Activated CD4-positive, alpha-beta memory T cell treated with anti-CD3 and anti-CD28 coated beads for 36 hours (primary cell): ENCODE results near the gene ORC6. TPM values are rescaled to one million over a fixed set of nuclear protein-coding genes. Genes with fewer than 3 reads are reported as not detected.
"Not testable (repeated sequence)": the region's sequence is repeated elsewhere in the genome, so short reads cannot be mapped to it uniquely, and the experiment has no call there.

ENCODE experiments used
- CTCF ChIA-PET: fragments of 350-600 bp; sonication (Branson Sonifier 250); formaldehyde crosslinking; loops from one replicate; lab custom pipeline; 2021; ENCODE audit warnings: antibody characterized with exemption, inconsistent platforms; lab: Charles Lee
- POLR2A ChIA-PET: fragments of 350-600 bp; sonication (Branson Sonifier 250); formaldehyde crosslinking; loops from one replicate; lab custom pipeline; 2021; ENCODE audit warnings: antibody characterized with exemption; lab: Charles Lee
- DNase-seq: peaks from one replicate; pipeline ENCODE4 v3.0.0-alpha.2; 2020
- H3K27ac Mint-ChIP-seq: one replicate; pipeline ENCODE4 v1.8.0; 2021; ENCODE audit warnings: mixed read lengths
- H3K27me3 Mint-ChIP-seq: one replicate; pipeline ENCODE4 v1.8.0; 2021; ENCODE audit warnings: mixed read lengths
- H3K36me3 Mint-ChIP-seq: one replicate; pipeline ENCODE4 v1.8.0; 2021; ENCODE audit warnings: mixed read lengths
- H3K4me1 Mint-ChIP-seq: one replicate; pipeline ENCODE4 v1.8.0; 2021; ENCODE audit warnings: low read depth, mixed read lengths
- H3K4me3 Mint-ChIP-seq: one replicate; pipeline ENCODE4 v1.8.0; 2021; ENCODE audit warnings: mild to moderate bottlenecking, mixed read lengths
- H3K9me3 Mint-ChIP-seq: one replicate; pipeline ENCODE4 v1.8.0; 2021; ENCODE audit warnings: mixed read lengths
- intact Hi-C: fragments of 100-400 bp; cut with micrococcal nuclease; formaldehyde crosslinking; loops from one replicate; pipeline ENCODE4 v1.15.1; 2023
- total RNA-seq, 2 experiments: library from RNA; stranded (reverse); gene quantifications; one replicate each; pipeline ENCODE4 v1.2.3, GENCODE V29; 2021

ORC6 gene
- total RNA-seq: 10 to 100 TPM; 48.6 to 51.7 TPM

- CTCF ChIA-PET: interaction anchor here (0.6 to 4.0 kb wide), 6 partner anchors 14 to 241 kb away, joined by 3 to 36 read pairs (median 4); partner anchors contain the start of gene GPT2
- H3K27ac Mint-ChIP-seq: no peak within 1 kb of the TSS
- peak; percentile 98 for DNase-seq
Observed at GRCh38 chr16:46689365-46690280, at the start of gene ORC6. TSS of gene ORC6 (plus strand) at chr16:46689659. CDS start at chr16:46689706, 47 bp downstream.

GRCh38 chr16:46648656-46649055 is 40.8 kb upstream of the ORC6 start:
- H3K9me3 Mint-ChIP-seq: peaks cover 16% of the 10 kb centered on the region
- no peaks in the 10 kb centered on the region for H3K4me1 Mint-ChIP-seq
- CTCF ChIA-PET: no interaction called here
- intact Hi-C loops: no loop called here
- H3K27ac Mint-ChIP-seq: no peak overlapping the region
- POLR2A ChIA-PET: no interaction called here
- no peak for DNase-seq
- no peaks in the 10 kb centered on the region for H3K27me3 Mint-ChIP-seq
- H3K36me3 Mint-ChIP-seq: peaks cover 13% of the 10 kb centered on the region
- no peak overlapping the region for H3K4me3 Mint-ChIP-seq

More at GRCh38 chr16:46689365-46690280, at the start of gene ORC6:
- peaks cover 42% of the 10 kb centered on the region for H3K4me1 Mint-ChIP-seq
- POLR2A ChIA-PET: interaction anchor here (0.7 to 1.4 kb wide), 3 partner anchors 195 to 454 kb away, joined by 3 to 9 read pairs (median 4); partner anchors contain the start of genes GPT2 and NETO2
- no peaks in the 10 kb centered on the region for H3K27me3 Mint-ChIP-seq
- peaks cover 23% of the 10 kb centered on the region for H3K36me3 Mint-ChIP-seq
- no peaks in the 10 kb centered on the region for H3K9me3 Mint-ChIP-seq
- intact Hi-C loops: loop anchor here (1.0 to 10.0 kb wide), 11 partner anchors 16 to 1921 kb away; partner anchors contain the start of genes C16orf87, DNAJA2, GPT2 and ITFG1
- H3K4me3 Mint-ChIP-seq: no peak within 1 kb of the TSS

DNA sequence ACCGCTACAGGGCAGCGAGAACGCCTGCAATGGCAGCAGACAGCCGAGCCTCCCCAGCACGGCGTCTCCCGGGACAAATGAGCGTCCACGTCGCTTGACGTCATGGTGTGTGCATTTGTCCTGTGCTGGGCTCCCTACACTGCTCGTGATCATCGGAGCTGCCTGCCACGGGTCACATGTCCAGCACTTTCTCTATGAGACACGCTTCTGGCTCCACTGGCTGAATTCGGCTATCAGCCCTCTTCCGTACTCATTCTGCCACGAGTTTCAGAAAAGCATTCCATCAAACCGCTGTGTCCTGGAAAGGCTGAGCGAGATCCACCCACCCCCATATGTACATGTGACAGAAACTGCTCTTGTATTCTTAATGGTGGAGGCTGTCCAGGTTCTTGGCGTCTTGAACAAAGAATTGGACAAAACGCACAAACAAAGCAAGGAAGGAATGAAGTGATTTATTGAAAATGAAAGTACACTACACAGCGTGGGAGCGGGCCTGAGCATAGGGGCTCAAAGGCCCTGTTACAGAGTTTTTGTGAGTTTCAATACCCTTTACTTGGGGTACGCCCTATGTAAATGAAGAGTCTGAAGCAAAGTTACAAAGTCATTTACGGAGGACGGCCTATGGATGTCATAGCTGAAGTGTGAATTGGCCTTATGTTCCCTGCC is 39.7 kb upstream of the ORC6 start:
- H3K27ac Mint-ChIP-seq: no peak overlapping the region
- ChIA-PET CTCF (no interaction called here), POLR2A (no interaction called here)
- DNase-seq: no peak
- intact Hi-C loops: loop anchor here (10.0 kb wide), 1 partner anchor 95 kb away; no protein-coding TSS in a partner anchor
- no peak overlapping the region for H3K4me3 Mint-ChIP-seq
- peaks cover 8% of the 10 kb centered on the region for H3K36me3 Mint-ChIP-seq
- H3K27me3 Mint-ChIP-seq: no peaks in the 10 kb centered on the region
- peaks cover 6% of the 10 kb centered on the region for H3K9me3 Mint-ChIP-seq
- no peaks in the 10 kb centered on the region for H3K4me1 Mint-ChIP-seq

DNA sequence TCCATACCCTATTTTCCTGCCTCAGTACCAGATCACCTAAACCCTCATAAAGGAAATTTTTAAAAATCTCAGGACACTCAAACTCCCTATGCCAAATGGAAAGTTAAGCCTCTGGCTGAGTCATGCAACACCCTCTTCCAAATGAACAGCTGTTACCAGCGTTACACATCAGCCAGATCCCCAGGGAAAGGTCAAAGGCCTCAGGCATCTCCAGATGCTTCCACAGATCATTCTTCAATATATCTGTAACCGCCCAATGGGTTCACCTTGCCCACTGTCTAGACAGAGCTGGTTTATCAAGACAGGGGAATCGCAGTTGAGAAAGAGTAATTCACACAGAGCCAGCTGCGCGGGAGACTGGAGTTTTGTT is 39.2 kb upstream of the ORC6 start:
- no peak for DNase-seq
- H3K4me3 Mint-ChIP-seq: no peak overlapping the region
- peaks cover 8% of the 10 kb centered on the region for H3K36me3 Mint-ChIP-seq
- POLR2A ChIA-PET: no interaction called here
- intact Hi-C loops: loop anchor here (10.0 kb wide), 1 partner anchor 95 kb away; no protein-coding TSS in a partner anchor
- no peaks in the 10 kb centered on the region for H3K27me3 Mint-ChIP-seq
- no peak overlapping the region for H3K27ac Mint-ChIP-seq
- no peaks in the 10 kb centered on the region for H3K4me1 Mint-ChIP-seq
- peaks cover 2% of the 10 kb centered on the region for H3K9me3 Mint-ChIP-seq
- CTCF ChIA-PET: no interaction called here

DNA sequence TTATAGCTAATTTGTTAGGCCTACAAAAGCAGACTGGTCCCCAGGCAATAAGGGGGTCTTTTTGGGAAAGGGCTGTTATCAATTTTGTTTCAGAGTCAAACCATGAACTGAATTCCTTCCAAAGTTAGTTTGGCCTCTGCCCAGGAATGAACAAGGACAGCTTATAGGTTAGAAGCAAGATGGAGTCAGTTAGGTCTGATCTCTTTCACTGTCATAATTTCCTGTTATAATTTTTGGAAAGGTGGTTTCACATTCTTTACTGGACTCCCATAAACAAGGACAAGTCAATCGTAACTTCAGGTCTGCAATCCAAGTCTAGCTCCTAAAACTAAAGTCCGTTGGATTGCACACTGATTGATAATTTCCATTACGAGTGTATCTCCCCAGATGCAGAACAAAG is 38.2 kb upstream of the ORC6 start:
- DNase-seq: no peak
- H3K27ac Mint-ChIP-seq: no peak overlapping the region
- intact Hi-C loops: loop anchor here (10.0 kb wide), 1 partner anchor 97 kb away; no protein-coding TSS in a partner anchor
- H3K9me3 Mint-ChIP-seq: peaks cover 2% of the 10 kb centered on the region
- H3K4me1 Mint-ChIP-seq: no peaks in the 10 kb centered on the region
- ChIA-PET CTCF (no interaction called here), POLR2A (no interaction called here)
- no peak overlapping the region for H3K4me3 Mint-ChIP-seq
- no peaks in the 10 kb centered on the region for H3K27me3 Mint-ChIP-seq
- peaks cover 7% of the 10 kb centered on the region for H3K36me3 Mint-ChIP-seq

GRCh38 chr16:46658925-46659324 is 30.5 kb upstream of the ORC6 start:
- peaks cover 40% of the 10 kb centered on the region for H3K36me3 Mint-ChIP-seq
- no peaks in the 10 kb centered on the region for H3K9me3 Mint-ChIP-seq
- POLR2A ChIA-PET: interaction anchor here (0.7 kb wide), 1 partner anchor 251 kb away, joined by 3 read pairs; no protein-coding TSS in a partner anchor
- H3K27ac Mint-ChIP-seq: peak overlapping the region; percentile 64
- intact Hi-C loops: loop anchor here (1.0 to 10.0 kb wide), 2 partner anchors 30 to 104 kb away; partner anchors contain the start of genes ORC6 and VPS35
- no peak overlapping the region for H3K4me3 Mint-ChIP-seq
- no peaks in the 10 kb centered on the region for H3K27me3 Mint-ChIP-seq
- H3K4me1 Mint-ChIP-seq: peaks cover 12% of the 10 kb centered on the region
- peak; percentile 57 for DNase-seq
- CTCF ChIA-PET: interaction anchor here (0.9 to 3.4 kb wide), 2 partner anchors 15 to 271 kb away, joined by 3 to 14 read pairs; no protein-coding TSS in a partner anchor

DNA sequence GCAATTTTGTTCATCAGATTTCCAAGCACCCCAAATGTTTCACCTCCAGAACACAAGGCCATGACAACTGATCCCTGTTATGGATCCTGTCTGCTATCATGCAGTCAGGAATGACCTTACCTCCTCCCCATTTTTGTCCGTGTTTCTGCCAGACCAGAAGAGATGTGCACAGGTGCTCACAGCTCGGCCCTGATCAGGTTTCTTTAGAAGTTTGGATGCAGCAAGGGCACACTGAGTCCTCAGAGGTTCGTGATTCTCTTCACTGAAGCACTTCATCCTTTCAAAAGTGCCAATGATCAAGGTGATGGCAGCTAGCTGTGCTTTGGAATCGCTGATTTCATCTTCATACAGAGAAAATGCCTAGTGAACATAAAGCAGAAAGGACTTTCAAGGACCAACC is 27.3 kb upstream of the ORC6 start:
- H3K27ac Mint-ChIP-seq: no peak overlapping the region
- H3K4me1 Mint-ChIP-seq: peaks cover 12% of the 10 kb centered on the region
- H3K27me3 Mint-ChIP-seq: no peaks in the 10 kb centered on the region
- peaks cover 40% of the 10 kb centered on the region for H3K36me3 Mint-ChIP-seq
- intact Hi-C loops: no loop called here
- no peak for DNase-seq
- ChIA-PET CTCF (interaction anchor here (2.5 kb wide), 1 partner anchor 11 kb away, joined by 9 read pairs; no protein-coding TSS in a partner anchor), POLR2A (no interaction called here)
- no peak overlapping the region for H3K4me3 Mint-ChIP-seq
- H3K9me3 Mint-ChIP-seq: no peaks in the 10 kb centered on the region

GRCh38 chr16:46673320-46674013 is 16.0 kb upstream of the ORC6 start:
- H3K27me3 Mint-ChIP-seq: no peaks in the 10 kb centered on the region
- peaks cover 47% of the 10 kb centered on the region for H3K36me3 Mint-ChIP-seq
- no peak overlapping the region for H3K4me3 Mint-ChIP-seq
- intact Hi-C loops: loop anchor here (1.0 kb wide), 4 partner anchors 16 to 256 kb away; partner anchors contain the start of genes ORC6 and VPS35
- POLR2A ChIA-PET: interaction anchor here (1.0 kb wide), 1 partner anchor 116 kb away, joined by 3 read pairs; no protein-coding TSS in a partner anchor
- no peaks in the 10 kb centered on the region for H3K4me1 Mint-ChIP-seq
- no peak overlapping the region for H3K27ac Mint-ChIP-seq
- CTCF ChIA-PET: interaction anchor here (0.6 to 4.7 kb wide), 35 partner anchors 10 to 1783 kb away, joined by 3 to 68 read pairs (median 4); partner anchors contain the start of genes C16orf87, GPT2 and ORC6
- DNase-seq: peak; percentile 61
- no peaks in the 10 kb centered on the region for H3K9me3 Mint-ChIP-seq

DNA sequence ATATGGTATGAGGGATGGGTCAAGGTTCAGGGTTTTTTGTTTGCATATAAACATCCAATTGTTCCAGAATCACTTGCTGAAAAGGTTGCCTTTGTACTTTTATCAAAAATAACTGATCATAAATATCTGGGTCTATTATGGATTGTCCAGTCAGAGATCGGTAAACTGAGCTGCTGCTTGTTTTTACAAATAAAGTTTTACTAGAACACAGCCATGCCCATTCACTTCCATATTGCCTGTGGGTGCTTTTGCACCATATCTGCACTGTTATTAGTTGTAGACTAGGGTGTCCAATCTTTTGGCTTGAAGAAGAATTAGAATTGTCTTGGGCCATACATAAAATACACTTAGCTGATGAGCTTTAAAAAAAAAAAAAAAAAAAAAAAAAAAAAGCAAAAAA is 11.5 kb upstream of the ORC6 start:
- H3K4me3 Mint-ChIP-seq, H3K27ac Mint-ChIP-seq, intact Hi-C loops: not testable (repeated sequence)

DNA sequence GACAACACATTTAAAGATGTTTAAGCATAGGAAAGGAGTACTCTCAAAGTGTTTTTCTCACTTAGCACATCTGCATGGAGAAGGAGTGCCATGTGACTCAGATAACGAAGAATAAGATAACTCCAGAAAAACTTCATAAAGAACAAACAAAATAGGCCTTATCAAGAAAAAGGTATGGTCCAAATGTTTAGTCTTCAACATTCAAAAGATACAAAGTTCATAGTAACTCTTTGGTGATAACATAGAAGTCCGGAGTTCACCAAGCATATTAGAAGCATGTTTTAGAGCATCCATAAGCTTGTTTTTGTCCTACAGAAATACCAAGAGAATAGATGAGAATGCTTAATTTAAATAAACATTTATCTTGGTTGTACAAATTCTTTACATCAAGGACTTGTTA is 7.6 kb upstream of the ORC6 start:
- POLR2A ChIA-PET, H3K27me3 Mint-ChIP-seq, H3K9me3 Mint-ChIP-seq, H3K4me3 Mint-ChIP-seq, H3K27ac Mint-ChIP-seq, DNase-seq: not testable (repeated sequence)
- Mint-ChIP-seq H3K4me1 (peaks cover 35% of the 10 kb centered on the region), H3K36me3 (peaks cover 23% of the 10 kb centered on the region)
- CTCF ChIA-PET: interaction anchor here (2.6 kb wide), 1 partner anchor 8 kb away, joined by 10 read pairs; no protein-coding TSS in a partner anchor
- intact Hi-C loops: loop anchor here (10.0 kb wide), 1 partner anchor 783 kb away; the partner anchor contains the start of genes ITFG1 and PHKB

More for the DNA sequence above, 11.5 kb upstream of the ORC6 start:
- DNase-seq, POLR2A ChIA-PET, H3K4me1 Mint-ChIP-seq, H3K27me3 Mint-ChIP-seq, H3K9me3 Mint-ChIP-seq: not testable (repeated sequence)
- peaks cover 42% of the 10 kb centered on the region for H3K36me3 Mint-ChIP-seq
- CTCF ChIA-PET: interaction anchor here (0.8 to 1.6 kb wide), 3 partner anchors 123 to 252 kb away, joined by 3 to 6 read pairs (median 4); no protein-coding TSS in a partner anchor
